Hindlimb muscle (tissue), 1 donor: ENCODE measurements around the gene SUSD6. TPM values are rescaled to one million over a fixed set of nuclear protein-coding genes. Genes with fewer than 3 reads are reported as not detected.
"Not testable (repeated sequence)": the region's sequence is repeated elsewhere in the genome, so short reads cannot be mapped to it uniquely, and the experiment has no call there.

ENCODE experiments used
- DNase-seq: peaks from one replicate; pipeline ENCODE4 v3.0.0-alpha.2; 2013
- polyA plus RNA-seq: library from polyadenylated mRNA; unstranded; fragments of 120-200 nt; gene quantifications from one replicate; pipeline ENCODE4 v1.2.1, GENCODE V29; 2013; ENCODE audit not compliant: insufficient read length

SUSD6 gene
- polyA plus RNA-seq, 1 donor: 22.6 TPM

- no peak for DNase-seq
Measured at GRCh38 chr14:69625299-69626131, 14.1 kb downstream of the SUSD6 start.

DNA sequence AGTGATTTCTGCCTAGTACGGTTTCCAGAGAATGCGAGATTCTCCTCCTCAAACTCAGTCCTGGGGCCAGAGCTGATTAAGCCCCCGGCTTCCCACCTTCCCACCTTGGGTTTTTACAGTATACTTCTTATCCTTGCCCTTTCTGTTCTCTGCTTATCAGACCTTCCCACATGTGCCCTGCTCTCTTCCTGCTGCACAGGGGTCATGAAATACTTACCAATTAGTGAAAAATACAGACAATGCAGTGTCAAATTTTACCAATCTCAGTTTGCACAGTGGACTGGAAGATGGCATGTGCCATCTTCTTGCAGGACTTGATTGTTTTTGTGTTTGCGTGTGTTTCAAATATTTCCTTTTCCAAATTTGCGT is 14.7 kb downstream of the SUSD6 start:
- no peak for DNase-seq

- DNase-seq: no peak
Measured at GRCh38 chr14:69629225-69630127, 18.1 kb downstream of the SUSD6 start.

GRCh38 chr14:69630360-69630759 is 19.0 kb downstream of the SUSD6 start:
- DNase-seq: no peak

DNA sequence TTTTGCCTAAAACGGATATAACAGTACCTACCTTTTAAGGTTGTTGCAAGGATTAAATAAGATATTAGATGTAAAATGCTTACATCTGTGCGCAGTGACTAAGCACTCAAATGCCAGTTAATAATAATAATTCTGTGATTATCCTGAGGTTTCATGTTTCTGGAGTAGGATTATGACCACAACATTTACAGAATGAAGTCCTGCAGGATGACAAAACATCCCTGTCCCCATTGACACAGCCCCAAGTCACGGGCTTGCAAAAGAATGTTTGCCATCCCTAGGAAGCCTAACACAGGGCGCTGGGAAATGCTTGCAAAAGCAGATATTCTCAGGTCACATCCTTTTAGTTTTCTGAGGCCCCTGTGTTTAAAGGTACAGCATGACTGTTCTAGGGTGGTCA is 20.1 kb downstream of the SUSD6 start:
- DNase-seq: no peak

DNA sequence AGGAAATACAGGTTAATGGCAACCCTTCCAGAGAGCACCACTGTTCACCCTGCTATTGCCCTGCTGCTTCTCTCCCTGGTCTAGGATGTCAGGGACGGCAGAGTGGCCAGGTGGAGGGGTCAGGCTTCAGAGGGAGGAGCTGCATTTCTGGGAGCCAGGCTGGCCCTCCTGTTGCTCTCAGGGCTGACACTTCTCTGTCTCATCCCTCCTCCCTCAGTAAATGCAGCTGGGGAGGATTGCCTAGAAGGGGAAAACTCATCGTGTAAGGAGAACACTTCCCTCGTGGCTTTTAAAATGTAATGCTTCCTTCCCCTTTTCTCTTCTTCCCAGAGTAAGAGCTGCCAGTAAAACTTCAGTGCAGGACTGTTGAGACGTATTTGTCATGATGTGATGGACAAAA is 20.8 kb downstream of the SUSD6 start:
- no peak for DNase-seq

GRCh38 chr14:69632593-69633151 is 21.3 kb downstream of the SUSD6 start:
- no peak for DNase-seq

DNA sequence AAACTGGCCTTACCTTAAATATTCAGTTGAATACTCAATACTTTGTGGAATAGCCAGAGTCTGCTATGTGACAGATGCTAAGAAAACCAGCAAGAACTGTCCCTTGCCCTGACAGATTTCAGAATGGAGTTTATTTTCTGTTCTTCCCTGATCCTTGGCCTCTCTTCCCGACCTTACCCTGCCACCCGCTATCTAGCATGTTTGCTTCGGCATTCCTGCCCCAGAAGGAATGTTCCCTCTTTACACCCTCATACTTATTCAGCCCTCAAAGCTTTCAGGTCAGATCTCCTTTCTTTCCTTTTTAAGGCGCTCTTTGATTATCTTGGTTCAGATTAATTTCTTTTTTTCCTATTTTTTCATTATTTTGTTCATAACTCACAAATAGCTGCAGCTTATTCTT is 21.8 kb downstream of the SUSD6 start:
- no peak for DNase-seq

DNA sequence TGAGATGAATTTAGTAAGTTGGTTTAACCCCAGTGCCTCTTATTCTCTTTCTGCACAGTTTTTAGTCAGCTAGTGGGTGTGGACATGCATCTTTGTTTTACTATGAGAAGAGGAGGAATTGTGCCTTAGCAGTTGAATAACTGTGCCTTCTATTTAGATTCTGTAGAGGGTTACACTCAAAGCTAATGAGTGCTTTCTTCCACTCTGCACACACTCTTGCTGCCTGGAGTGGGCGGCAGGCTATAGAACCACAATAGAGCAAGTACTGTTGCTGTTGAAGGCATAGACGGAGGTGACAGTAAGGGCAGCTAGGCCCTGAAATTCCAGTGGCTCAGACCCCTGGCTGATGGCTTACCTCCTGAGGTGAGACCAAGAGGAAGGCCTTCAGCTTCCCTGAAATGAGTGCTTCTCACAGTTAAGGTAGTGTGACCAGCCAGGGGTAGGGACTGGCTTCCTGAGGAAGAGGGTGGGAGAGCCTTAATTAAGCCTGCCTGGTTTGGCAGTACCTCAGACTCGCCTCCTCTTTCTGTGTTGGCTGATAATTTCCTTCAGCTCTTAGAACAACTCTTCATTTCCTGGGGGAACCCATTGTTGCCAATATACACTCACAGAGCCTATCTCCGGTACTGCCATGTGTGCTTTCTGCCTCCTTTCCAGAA is 24.7 kb downstream of the SUSD6 start:
- no peak for DNase-seq

DNA sequence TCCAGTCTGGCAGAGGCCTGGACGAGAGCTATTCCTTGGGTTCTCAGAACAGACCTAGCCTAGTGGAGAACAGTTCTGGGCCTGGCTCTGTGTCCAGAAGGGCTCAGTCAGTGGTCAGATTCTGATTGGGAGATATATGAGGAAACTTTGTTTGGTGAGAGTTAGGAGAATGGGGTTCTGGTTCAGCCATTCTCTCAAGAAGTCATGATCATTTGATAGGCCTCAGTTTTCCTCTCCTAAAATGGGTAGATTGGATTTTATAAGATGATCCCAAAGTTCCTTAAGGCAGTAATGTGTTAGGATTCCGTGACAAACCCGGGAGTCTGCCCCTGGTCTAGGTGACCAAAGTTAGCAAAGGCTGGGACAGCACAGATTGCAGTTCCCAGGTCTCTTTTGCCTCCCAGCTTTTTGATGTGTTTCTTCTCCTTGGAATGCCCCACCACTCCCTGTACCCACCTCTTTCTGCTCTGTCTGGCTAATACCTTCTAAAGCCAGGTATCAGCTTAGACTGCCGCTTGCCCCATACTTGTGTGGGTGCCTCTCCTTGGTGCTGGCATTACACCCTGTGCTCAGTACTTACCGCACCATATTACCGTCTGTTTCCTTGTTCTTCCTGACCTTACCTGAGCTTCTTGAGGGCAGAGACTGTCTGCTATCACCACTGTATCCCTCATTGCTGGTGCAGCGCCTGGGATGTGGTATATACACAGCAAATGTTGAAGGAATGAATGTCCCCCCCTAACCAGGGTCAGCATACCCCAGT is 25.5 kb downstream of the SUSD6 start:
- no peak for DNase-seq

GRCh38 chr14:69637503-69638031 is 26.2 kb downstream of the SUSD6 start:
- no peak for DNase-seq

DNA sequence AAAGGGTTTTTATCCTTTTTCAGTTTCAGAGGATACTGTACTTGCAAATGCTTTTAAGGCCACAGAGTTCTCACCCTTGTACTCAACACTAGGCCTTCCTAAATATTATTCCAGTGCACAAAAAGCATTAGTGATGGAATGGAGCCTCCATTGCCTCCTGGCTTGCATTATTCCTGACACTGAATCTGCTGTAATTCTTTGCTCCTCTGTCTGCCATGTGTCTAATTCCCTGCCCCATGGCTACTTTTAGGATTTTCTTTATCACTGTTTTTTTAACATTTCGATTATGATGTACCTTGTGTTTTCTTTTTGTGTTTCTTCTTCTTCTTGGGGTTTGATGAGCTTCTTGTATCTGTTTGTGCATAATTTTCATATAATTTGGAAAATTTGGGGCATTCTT is 29.5 kb downstream of the SUSD6 start:
- DNase-seq: no peak

GRCh38 chr14:69642212-69642793 is 30.9 kb downstream of the SUSD6 start:
- DNase-seq: not testable (repeated sequence)

DNA sequence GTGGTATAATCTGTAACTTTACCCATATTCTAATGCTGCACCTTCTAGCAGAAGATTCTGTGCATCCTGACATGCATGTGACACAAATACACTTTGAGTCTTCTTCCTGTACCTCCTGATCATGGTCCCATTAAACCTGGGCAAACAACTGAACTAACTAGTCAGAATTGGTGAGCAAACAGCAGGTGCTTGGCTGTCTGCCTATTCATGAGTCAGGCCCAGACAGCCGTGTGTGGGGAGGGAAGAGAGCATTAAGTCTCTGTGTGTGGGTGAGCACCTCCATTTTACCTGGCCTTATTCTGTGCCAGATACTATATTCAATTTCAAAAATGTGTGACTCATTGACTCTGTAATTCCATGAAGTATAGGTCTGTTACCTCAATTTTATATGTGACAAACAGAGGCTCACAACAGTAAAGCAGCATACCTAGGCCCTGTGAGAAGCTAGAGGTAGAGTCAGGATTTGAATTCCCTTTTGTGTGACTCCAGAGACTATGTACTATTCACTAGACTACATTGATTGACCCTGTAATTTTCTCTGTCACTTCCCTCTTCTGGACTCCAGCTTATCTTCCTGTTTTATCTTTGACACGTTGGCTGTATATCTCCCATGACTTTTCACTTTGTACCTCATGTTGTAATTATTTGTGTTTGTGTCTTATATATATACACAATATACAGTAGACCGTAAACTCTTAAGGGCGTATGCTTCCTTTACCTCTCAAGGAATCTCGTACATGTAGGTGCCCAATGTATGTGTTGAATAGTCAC is 32.2 kb downstream of the SUSD6 start:
- DNase-seq: no peak

DNA sequence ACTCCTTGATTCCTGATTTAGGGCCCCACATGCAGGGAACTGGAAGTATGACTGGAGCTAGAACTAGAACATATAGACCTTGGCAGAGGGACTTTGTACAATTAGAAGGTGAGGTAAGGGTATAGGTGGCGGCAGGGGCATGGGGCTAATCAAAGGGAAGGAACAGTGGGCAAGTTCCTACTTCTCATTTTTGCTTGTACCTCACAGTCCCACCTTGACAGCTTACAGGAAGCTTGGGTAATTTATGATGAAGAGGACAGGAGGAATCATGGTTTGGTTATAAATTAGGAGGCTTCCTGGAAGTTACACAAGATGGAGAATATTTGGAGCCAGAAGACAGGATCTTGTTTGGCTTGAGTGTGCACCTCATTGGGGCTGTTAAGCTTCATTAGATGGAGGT is 33.4 kb downstream of the SUSD6 start:
- DNase-seq: no peak

GRCh38 chr14:69647213-69647612 is 35.8 kb downstream of the SUSD6 start:
- no peak for DNase-seq

DNA sequence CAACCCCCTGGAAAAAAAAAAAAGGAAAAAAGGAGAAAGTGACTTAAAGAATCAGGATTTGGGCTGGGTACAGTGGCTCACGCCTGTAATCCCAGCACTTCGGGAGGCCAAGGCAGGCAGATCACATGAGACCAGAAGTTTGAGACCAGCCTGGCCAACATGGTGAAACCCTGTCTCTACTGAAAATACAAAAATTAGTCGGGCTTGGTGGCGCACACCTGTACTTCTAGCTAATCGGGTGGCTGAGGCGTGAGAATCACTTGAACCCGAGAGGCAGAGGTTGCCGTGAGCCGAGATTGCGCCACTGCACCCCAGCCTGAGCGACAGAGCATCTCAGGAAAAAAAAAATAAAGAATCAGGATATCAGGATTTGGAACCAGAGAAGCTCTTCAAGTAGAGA is 36.2 kb downstream of the SUSD6 start:
- DNase-seq: not testable (repeated sequence)

- DNase-seq: no peak
Measured at GRCh38 chr14:69648480-69649451, 37.4 kb downstream of the SUSD6 start.

DNA sequence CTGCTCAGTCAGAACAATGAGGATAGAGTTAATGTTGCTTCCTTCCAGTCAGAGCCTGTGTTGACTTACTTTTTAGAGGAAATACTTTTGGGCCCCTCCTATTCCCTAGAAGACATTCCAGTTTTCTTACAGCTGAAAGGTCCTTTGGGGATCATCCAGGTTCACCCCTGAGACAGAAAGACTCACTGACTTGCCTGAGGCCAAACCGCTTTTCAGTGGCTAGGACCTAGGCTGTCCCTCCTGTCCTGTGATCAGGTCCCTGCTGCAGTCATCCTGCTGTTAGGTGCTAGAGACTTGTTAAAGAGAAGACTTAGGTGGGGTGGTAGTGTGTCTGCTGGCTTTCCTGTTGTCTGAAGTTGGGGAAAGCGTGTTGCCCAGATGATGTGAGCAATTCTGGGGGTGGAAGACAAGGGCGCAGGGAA is 39.6 kb downstream of the SUSD6 start:
- no peak for DNase-seq
